GM21390 (cell line): Measurements from ENCODE around the gene RAC2.
"Not testable (repeated sequence)": the region's sequence is repeated elsewhere in the genome, so short reads cannot be mapped to it uniquely, and the experiment has no call there.

Source experiments
- ATAC-seq: cut with Tn5 transposase; IDR thresholded peaks from one replicate; pipeline ENCODE4 v1.9.1; 2021; ENCODE audit not compliant: unreplicated experiment

The RAC2 gene

GRCh38 chr22:37206841-37207821 is 36.9 kb downstream of the RAC2 start:
- ATAC-seq = no peak

- no peak for ATAC-seq
These were observed 37.8 kb downstream of the RAC2 start for GRCh38 chr22:37206118-37206840.

- no peak for ATAC-seq
These were observed 39.0 kb downstream of the RAC2 start for GRCh38 chr22:37205046-37205445.

DNA sequence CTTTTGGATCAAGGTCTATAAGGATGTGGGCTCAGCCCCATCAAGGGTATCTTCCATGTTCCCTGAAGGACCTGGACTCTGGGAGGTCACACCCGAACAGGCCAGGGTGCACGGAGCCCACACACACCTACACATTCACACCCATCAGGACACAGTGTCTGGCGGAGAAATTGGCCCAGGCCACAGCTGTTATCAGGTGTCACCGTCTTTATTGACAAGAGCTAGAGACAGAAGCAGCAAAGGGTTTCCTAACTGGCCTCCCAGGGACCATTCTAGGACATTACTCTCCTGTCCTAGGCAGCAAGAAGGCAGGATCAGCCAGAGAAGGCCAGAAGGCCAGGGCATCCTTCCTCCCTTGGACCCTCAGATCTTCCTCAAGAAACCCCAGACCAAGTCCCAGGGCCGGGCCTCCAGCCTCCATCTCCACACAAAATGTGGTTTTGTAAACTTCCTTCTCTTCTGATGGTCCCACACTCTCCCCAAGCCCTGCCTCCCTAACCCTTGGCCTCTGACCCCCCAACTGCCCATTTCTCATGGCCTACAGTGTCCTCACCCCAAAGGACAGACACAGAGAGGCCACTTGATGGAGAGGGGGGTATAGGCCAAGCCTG is 39.9 kb downstream of the RAC2 start:
- ATAC-seq = no peak

- no peak for ATAC-seq
These were observed 40.6 kb downstream of the RAC2 start for GRCh38 chr22:37203354-37204044.

GRCh38 chr22:37202716-37203115 is 41.4 kb downstream of the RAC2 start:
- no peak for ATAC-seq

GRCh38 chr22:37202001-37202555 is 42.0 kb downstream of the RAC2 start:
- no peak for ATAC-seq

DNA sequence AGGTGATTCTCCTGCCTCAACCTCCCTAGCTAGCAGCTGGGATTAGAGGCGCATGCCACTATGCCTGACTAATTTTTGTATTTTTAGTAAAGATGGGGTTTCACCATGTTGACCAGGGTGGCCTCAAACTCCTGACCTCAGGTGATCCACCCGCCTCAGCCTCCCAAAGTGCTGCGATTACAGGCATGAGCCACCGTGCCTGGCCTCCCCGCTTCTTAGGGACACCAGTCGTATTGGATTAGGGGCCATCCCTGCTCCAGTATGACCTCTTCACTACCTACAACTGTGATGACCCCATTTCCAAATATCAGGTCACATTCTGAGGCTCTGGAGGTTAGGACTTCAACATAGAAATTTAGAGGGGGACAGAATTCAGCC is 42.6 kb downstream of the RAC2 start:
- ATAC-seq = not testable (repeated sequence)

- ATAC-seq = no peak
These were observed 44.3 kb downstream of the RAC2 start for GRCh38 chr22:37199760-37200108.

GRCh38 chr22:37199103-37199759 is 44.8 kb downstream of the RAC2 start:
- ATAC-seq = peak; percentile 85

DNA sequence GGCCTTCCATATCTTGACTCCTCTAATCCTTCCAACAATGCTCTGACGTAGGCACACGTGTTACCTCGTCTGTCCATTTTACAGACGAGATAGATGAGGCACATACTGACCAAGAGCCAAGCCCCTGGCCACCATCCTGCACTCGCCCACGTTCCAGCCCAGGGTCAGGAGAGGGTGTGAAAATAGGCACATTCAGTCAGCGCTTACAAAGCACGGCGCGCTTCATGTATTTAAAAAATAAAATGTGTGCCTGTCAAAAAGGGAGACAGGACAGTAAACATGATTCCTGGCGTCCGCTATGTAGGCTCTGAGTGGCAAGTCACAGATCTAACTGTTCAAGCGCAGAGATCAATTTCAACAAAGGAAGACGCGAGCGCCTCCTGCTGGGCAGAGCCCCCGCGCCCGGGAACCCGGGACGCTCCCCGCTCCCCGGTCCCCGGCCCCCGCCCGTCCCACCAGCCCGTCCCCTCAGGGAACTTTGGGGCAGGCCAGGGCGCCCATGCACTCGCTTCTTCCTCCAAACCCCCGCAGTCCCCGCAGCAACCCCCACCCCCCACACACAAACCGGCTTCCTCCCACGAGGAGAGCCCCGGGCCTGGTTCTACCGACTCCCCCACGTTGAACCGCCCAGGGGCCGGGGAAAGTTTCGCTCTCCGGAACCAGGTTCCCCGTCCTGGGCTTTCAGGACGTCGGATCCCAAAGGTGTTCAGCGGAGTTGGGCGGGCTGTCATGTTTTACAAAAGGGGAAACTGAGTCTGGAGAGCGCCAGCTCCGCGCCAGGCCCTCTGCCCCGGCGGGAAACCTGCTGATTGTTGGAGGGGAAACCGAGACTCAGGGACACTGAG is 45.6 kb downstream of the RAC2 start:
- no peak for ATAC-seq

- ATAC-seq = no peak
These were observed 46.4 kb downstream of the RAC2 start for GRCh38 chr22:37197451-37198257.

DNA sequence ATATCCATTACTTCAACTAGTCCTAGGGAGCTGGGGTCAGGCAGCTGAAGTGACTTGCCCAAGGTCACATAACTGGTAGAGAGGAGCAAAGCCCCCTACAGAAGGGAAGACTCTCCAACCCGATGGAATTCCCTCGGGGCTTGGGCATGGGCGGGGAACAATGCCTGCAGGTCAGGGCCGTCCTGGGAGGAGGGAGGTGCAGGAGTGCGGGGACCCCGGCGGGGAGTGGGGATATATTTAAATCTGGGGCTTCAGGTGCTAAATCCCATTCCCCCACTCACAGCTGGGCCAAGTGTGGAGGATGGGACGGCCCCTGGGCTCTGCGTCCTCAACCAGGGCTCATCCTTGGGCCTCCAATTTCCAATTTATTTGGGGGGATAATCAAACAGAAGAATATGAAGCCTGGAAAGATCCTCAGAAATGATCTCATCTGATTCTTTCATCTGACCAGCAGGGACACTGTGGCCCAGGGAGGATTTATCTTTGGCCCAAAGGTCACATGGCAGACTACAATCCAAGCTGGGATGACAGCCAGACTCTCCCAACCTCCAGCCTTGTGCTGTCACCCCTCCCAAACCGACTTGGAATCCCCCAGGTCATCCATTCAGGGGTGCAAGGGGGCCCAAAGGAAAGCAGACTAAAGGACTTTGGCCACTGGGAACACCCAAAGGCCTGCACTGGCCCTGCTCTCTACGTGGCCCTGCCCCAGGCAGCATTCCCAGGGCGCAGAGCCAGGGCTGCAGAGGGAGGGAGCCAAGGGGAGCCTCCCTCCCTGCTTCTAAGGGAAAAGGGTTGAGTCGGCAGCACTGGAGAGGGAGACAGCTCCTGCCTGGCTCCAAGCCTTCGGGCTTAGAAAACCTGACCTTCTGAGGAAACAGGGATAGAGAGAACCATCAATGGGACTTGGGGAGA is 47.3 kb downstream of the RAC2 start:
- no peak for ATAC-seq

DNA sequence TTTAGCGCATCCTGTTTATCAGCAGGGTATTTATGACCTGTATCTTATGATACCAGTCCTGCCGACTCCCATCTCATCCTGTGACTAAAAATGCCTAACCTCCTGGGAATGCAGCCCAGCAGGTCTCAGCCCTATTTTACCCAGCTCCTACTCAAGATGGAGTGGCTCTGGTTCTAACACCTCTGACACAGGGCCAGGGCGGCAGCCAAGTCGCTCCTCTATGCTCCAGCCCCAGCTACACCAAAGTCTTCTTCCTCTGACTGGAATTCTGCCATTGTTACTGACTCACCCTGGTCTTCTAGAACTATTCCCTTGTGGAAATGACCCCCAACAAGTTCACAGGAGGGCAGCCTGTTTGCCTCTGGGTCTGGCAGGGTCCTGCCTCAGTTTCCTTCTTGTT is 48.1 kb downstream of the RAC2 start:
- no peak for ATAC-seq

DNA sequence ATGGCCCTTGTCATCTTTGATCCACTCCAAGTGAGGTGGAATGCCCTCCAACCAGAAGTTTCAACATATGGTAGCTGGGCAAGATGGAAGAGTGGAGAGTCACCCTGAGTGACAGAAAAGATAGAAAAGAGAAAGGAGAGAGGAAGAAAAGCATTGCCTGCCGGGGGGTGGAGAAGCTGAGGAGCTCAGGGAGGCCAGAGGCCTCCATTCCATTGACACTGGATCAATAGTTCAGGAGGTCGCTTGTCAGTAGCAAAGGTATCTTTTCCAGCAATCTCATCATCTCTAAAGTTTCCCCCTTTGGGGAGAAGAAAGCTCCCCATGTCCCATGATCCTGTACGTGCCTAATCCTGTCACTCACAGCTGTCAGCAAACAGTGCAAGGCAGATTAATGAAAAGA is 49.3 kb downstream of the RAC2 start:
- no peak for ATAC-seq

DNA sequence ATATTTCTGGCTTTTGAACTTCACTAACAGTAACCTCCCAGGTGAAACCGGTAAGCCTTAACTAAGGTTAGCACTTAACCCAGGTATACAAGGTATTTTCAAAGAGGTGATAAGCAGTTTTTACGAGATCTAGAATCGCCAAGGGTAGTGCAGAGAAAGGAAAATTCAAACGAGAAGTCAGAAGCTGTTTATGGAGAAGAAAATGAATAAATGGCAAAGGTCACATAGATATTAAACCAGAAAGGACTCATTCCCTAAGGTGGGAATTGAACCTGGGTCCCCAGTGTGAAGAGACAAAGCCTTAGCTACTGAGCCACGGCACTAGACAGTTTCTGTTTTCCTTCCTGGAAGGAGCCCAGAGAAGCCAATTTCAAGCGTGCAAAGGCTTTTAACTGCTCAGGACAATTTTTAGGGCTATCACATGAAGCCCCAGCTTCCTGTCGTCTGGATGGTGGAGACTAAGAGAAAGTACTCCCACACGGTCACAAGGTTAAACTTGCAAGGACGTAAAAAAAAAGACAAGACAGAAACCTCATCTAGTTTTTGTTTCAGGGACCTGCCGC is 50.4 kb downstream of the RAC2 start:
- ATAC-seq = no peak

DNA sequence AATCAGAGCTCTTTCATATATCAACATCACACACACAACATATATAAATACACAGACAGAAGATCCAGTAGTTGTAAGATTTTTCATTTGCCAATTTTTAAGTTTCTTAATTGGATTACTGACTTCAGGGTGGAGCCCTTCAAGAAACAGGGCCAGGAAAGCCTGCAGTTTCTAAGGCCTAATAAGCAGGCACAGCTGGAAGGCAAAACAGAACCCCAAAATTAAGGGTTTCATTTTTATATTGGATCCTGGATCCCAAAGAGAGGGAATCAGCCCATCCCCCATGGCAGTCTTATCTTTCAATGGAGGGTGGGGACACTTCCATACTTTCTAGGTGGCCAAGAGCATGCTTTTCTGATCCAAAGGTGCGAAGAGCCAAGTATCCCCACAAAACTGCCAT is 51.3 kb downstream of the RAC2 start:
- no peak for ATAC-seq
